ENCODE measurements around the gene GNB1L.

GNB1L gene

DNA sequence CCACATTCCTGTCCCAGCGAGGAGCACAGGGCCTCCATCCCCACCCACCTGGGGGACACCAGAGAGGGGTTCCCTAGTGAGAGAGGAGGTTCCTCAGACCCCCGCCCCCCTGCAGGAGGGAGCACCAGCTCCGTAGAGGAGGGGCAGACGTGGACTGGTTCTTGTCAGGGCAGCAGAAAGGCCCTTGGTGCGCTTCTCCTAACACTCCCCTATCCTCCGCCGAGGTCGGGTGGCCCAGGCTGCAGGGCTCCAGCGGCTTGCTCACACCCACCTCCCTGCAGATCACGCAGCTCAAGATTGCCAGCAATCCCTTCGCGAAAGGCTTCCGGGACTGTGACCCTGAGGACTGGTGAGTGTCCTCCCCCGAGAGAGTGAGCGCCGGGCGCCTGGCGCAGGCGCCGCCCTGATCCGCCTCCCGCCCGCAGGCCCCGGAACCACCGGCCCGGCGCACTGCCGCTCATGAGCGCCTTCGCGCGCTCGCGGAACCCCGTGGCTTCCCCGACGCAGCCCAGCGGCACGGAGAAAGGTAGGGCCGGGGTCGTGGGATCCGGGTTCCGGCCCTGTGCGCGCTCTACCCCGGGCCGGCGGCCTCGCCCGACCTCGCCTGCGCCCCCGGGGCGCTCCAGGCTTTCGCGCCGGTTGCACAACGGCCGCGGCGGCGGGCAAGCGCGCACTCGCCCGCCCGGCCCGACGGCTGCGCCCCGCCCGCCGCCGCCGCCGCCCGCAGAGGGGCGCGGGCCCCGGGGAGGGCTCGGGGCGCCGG, 89.0 kb downstream of the GNB1L start:
- DNase-seq (ENCODE audit: insufficient read length, low spot score) (no peak), FAIRE-seq (no peak)
- TF ChIP-seq, protein P1, sequence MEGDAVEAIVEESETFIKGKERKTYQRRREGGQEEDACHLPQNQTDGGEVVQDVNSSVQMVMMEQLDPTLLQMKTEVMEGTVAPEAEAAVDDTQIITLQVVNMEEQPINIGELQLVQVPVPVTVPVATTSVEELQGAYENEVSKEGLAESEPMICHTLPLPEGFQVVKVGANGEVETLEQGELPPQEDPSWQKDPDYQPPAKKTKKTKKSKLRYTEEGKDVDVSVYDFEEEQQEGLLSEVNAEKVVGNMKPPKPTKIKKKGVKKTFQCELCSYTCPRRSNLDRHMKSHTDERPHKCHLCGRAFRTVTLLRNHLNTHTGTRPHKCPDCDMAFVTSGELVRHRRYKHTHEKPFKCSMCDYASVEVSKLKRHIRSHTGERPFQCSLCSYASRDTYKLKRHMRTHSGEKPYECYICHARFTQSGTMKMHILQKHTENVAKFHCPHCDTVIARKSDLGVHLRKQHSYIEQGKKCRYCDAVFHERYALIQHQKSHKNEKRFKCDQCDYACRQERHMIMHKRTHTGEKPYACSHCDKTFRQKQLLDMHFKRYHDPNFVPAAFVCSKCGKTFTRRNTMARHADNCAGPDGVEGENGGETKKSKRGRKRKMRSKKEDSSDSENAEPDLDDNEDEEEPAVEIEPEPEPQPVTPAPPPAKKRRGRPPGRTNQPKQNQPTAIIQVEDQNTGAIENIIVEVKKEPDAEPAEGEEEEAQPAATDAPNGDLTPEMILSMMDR (IDR thresholded peaks at IDR 0.05; ENCODE audit: insufficient read depth, missing control alignments): no peak

DNA sequence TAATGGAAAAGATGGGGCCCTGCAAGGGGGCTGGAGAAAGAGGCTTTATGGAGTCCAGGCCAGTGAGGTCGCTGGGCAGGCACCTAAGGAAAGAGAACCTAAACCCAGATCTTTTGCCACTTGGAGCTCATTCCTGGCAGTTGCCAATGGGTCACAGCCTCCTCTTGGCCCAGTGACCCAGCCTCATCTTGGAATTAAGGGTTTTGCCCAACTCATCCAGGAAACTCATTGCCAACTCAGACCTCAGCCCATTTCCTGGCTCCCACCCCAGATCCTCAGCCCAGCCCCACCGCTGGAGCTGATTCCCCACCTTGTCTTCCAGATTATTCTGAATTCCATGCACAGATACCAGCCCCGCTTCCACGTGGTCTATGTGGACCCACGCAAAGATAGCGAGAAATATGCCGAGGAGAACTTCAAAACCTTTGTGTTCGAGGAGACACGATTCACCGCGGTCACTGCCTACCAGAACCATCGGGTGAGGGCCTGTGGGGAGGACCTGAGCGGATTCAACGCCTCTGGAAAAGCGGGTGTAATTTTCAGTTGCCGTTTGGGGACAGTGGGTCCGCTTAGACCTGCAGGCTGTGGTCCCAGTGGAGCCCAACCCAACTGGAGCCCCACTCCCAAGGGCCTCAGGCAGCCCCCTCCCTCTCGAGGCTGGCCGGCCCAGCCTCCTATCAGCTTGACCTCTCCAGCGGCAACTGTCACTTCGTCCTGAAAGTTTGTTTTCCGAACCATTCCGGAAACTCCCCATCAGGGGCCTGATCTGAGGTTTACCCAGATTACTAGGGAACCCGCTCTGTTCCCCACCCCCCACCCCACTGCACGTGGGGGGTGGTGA, 89.8 kb downstream of the GNB1L start:
- FAIRE-seq: no peak
- DNase-seq (ENCODE audit: insufficient read length, low spot score): no peak
- TF ChIP-seq, protein P1 (IDR thresholded peaks at IDR 0.05; ENCODE audit: insufficient read depth, missing control alignments): no peak

DNA sequence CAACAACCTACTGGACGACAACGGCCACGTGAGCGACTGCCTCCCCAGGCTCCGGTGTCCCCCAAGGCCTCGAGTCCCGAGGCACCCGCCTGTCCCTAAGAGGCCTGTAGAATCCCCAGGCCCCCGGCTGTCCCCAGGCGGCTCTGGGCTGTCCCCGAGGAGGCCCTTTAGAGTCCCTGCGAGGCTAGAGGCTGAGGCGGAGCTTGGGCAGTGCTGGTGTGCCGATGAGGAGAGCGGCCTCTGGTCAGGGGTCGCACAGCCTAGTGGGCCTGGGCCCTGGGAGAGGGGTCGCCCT, 90.4 kb downstream of the GNB1L start:
- FAIRE-seq (no peak), DNase-seq (ENCODE audit: insufficient read length, low spot score) (no peak)
- TF ChIP-seq, protein P1 (IDR thresholded peaks at IDR 0.05; ENCODE audit: insufficient read depth, missing control alignments): no peak

DNA sequence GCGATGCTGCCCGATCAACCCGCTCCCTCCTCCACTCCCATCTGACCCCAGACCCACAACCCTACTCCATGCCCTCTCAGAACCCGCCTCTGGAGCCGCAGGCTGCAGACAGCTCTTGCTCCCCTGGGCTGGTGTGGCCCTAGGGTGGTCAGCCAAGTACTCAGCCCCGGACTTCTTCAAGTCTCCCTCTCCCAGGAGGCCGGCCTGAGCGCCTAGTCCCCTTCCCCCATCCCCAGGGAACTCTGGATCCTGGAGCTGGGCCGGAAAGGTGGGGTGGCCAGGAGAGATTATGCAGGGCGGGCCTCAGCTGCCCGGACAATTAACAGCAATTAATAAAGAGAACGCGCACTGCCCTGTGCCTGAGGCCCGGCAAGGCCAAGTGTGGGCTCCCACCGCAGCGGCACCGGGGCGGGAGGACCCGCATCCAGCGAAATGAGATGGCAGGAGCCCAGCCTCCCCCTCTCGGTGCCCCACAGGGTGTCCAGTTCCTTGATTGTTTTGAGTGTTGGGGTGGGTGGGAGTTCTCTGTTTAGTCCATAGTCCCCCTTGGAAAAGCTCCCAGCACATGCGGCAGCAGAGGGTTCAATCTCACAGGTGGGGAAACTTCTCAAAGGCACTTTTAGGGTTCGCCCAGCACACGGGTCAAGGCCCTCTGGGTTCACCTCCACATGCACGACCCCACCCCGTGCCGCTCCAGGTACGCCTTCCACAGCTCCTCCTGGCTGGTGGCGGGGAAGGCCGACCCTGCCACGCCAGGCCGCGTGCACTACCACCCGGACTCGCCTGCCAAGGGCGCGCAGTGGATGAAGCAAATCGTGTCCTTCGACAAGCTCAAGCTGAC, 91.0 kb downstream of the GNB1L start:
- DNase-seq (ENCODE audit: insufficient read length, low spot score) (no peak), FAIRE-seq (no peak)
- TF ChIP-seq, protein P1 (IDR thresholded peaks at IDR 0.05; ENCODE audit: insufficient read depth, missing control alignments): no peak

DNA sequence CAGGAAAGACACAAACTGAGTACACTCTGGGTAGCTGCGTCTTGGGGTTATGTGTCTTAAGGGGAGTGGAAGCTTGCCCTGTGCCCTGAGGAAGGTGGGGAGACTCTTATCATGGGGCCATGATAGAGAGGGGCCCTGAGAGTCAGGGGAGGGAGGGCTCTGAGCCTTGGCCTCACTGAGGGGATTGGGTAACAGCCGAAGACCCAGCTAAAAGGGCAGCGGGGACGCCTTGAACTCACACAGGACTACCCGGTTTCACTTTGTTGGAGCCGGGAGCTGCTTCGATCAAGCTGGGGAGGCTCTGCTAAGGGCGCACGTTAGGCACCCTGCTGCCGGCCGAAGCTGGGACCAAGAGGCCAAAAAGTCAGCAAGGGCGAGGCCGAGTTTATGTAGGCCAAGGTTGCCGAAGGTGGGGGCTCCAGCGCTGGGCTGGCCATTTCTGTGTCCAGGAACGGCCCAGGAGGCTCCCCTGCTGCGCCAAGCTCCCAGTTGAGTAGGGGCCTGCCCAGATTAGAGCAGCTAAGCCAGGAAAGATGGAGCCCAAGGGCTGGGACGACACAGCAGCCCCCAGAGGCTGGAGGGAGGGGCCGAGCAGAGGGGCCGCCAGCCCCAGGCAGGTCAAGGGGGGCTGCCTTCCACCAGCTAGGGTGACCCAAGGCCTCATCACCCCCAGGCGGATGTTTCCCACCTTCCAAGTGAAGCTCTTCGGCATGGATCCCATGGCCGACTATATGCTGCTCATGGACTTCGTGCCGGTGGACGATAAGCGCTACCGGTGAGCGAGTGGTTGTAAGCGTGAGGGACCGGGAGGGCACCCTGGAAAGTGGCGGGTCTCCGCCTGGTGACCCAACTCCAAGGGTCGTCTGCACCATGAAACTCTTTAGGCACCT, 91.9 kb downstream of the GNB1L start:
- FAIRE-seq (no peak), DNase-seq (ENCODE audit: insufficient read length, low spot score) (no peak)
- TF ChIP-seq, protein P1 (IDR thresholded peaks at IDR 0.05; ENCODE audit: insufficient read depth, missing control alignments): no peak

DNA sequence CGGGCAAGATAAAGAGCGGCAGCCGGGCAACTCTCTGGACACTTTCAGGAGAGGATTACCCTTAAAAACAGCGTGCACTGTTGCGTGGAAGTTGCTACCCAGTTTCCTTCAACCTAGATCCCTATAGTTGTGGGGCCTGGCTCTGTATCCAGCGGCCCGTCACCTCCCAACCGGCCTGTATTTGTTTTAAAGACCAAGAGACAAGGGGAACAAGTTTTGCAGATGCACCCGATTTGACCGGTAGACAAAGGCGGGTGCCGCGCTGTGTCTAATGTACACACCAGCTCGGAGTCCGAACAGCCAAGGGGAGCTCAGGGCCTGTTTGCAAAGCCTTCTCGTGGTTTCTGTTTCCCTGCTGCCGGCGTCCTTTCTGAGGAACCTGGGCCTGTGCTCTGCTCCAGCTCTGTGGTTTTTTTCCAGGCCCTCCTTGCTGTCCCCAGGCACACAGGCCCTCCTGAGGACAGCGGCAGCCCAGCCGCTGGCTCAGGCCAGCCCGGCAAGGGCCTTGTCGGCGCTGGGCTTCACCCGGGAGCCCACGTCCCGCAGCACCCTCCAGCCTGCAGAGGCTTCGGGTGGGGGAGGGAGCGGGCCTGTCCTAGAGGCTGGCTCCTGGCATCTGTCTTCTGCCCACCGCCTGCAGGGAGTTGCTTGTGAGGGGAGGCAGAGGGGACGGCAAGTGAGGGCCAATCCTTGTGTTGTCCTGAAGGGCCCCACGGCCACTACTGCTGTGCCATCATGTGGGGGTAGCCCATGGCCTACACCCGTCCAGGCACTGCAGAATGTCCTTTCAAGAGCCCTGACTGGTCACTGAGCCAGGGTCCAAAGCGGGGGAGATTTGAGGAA, 92.7 kb downstream of the GNB1L start:
- TF ChIP-seq, protein P1 (IDR thresholded peaks at IDR 0.05; ENCODE audit: insufficient read depth, missing control alignments): no peak
- DNase-seq (ENCODE audit: insufficient read length, low spot score) (no peak), FAIRE-seq (no peak)

Data from D721Med (cell line).